Adrenal gland (tissue), 12 donors: ENCODE measurements around the gene SHC4. TPM values are rescaled to one million over a fixed set of nuclear protein-coding genes. Genes with fewer than 3 reads are reported as not detected.
A peak's percentile ranks its signal among the peaks of the same experiment; 100 is the strongest.

Source experiments
- DNase-seq, 7 donors: peaks; one replicate each; pipeline ENCODE4 v3.0.0-alpha.2; 2019 to 2020
- H3K27ac ChIP-seq, 5 donors: fragments of 200-600 bp; sonication (generic) in 4 of 5; 1 replicate in 3 of 5; 2 replicates in 2 of 5; pipeline versions ENCODE4 v1.5.1 to v1.8.0; 2016 to 2020; ENCODE audit warnings: mild to moderate bottlenecking in 1 of 5
- H3K27me3 ChIP-seq: fragments of 200-600 bp; 2 replicates; pipeline ENCODE4 v1.8.0; 2021
- H3K36me3 ChIP-seq, 2 donors: fragments of 200-600 bp; replicated peaks in 1 of 2; 1 replicate in 1 of 2; 2 replicates in 1 of 2; pipeline versions ENCODE4 v1.5.1 to v1.8.0; 2018 to 2022
- H3K4me1 ChIP-seq, 2 donors: fragments of 200-600 bp; replicated peaks in 1 of 2; 1 replicate in 1 of 2; 2 replicates in 1 of 2; pipeline versions ENCODE4 v1.5.1 to v1.8.0; 2018 to 2021
- H3K4me3 ChIP-seq, 4 donors: fragments of 200-600 bp; sonication (generic) in 3 of 4; one replicate each; pipeline ENCODE4 v1.5.1; 2016 to 2018
- H3K9me3 ChIP-seq, 3 donors: fragments of 200-600 bp; sonication (generic) in 1 of 3; replicated peaks in 1 of 3; 1 replicate in 2 of 3; 2 replicates in 1 of 3; pipeline versions ENCODE4 v1.5.1 to v1.8.0; 2016 to 2021
- POLR2A ChIP-seq, 2 donors: fragments of 450-650 bp; IDR thresholded peaks; one replicate each; pipeline ENCODE4 v1.6.1; 2017; ENCODE audit warnings: antibody characterized with exemption in 2 of 2, mild to moderate bottlenecking in 2 of 2, moderate library complexity in 1 of 2
- WGBS, 4 donors: extraction: QIAGEN DNeasy Blood & Tissue Kit in 2 of 4; methylation state at CpG; one replicate each; pipeline versions ENCODE4 v1.1.5 to v1.1.7; 2013 to 2017; 5-methylcytosine and 5-hydroxymethylcytosine counted together
- intact Hi-C, 2 donors: fragments of 100-400 bp; cut with DNase I; formaldehyde crosslinking; loops; one replicate each; pipeline versions ENCODE4 v1.14.1 to v1.15.0; 2022 to 2023
- polyA plus RNA-seq, 3 donors: library from polyadenylated mRNA; stranded (reverse); fragments of 200-250 nt in 2 of 3; fragments of 350-450 nt in 1 of 3; fragmentation: Illumina TruSeq in 1 of 3; extraction: RNeasy Lipid Tissue Mini Kit (QIAGEN cat#74804) in 1 of 3; gene quantifications; one replicate each; pipeline ENCODE4 v1.2.3, GENCODE V29; 2013 to 2014
- total RNA-seq, 9 donors: library from RNA; depleted of rRNA in 4 of 9; stranded (reverse); fragments of >200 nt in 4 of 9; fragments of 120-200 nt in 1 of 9; fragmentation: NEBNext Ultra II Directional in 1 of 9; extraction: Animal tissue kit (Norgen Biotek cat#: 25700) in 1 of 9; gene quantifications; one replicate each; pipeline versions ENCODE4 v1.1.0 to v1.2.4, GENCODE V29; 2013 to 2023
- TF ChIP-seq, protein P1 (sequence below), 6 experiments: fragments of 450-650 bp in 4 of 6; fragments of 200-600 bp in 2 of 6; sonication (generic) in 1 of 6; IDR thresholded peaks; 1 replicate in 5 of 6; 2 replicates in 1 of 6; pipeline versions ENCODE4 v1.5.1 to v1.8.0; 2016 to 2021; ENCODE audit warnings: antibody characterized with exemption in 6 of 6, mild to moderate bottlenecking in 2 of 6, moderate library complexity in 1 of 6
- donor health status: healthy with polysubstance abuse.
- donor health status: Bipolar disorder and iron deficiency.
- donor health status: DM: yes; HTN: yes; CAD: no.
- donor health status: DM: no; HTN: no; CAD: no.
- donor health status: DM: no; HTN: no; CAD: no.
- donor health status: DM: yes; HTN: yes; CAD: no.

Gene SHC4
- total and polyA plus RNA-seq, 12 donors = 0.40 to 1.8 (median 0.99) TPM

DNA sequence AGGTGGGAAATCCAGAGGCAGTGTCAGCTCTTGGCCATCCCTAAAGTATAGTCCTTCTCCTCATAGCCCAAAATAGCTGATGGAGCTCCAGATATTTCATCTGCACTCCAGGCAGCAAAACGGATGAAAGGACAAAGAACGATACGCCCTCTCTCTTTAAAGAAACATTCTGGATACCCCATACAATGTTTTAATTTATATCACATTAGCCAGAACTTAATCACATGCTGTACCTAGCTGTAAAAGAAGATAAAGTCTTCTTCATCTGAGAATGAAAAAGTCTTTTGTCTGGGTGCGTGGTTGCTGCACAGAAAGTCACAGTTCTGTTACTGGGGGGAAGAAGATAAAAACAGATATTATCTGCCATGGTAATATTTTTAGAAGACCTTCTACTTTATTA, 4.3 kb upstream of the SHC4 start:
- WGBS, 4 donors = 79 to 88% (median 80%) methylated on average over 4 of the region's 4 CpGs

DNA sequence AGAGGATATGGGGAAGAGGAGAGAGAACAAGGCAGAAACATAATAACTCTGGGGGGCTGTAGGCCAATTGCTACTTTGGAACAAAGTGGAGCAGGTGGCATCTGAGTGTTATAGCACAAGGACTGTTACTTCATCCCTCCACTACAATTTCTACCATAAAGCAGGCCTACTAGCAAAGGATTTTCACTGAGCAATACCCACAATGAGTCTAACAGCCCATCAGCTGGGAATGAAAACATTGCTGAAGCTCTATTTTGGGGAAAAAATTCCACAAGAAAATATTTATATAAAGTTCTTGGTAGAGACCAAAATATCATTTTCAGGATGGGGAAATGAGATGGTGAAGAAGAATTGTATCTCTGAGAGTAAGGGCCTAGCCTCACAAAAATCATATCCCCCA, 3.6 kb upstream of the SHC4 start:
- TF ChIP-seq, protein P1, sequence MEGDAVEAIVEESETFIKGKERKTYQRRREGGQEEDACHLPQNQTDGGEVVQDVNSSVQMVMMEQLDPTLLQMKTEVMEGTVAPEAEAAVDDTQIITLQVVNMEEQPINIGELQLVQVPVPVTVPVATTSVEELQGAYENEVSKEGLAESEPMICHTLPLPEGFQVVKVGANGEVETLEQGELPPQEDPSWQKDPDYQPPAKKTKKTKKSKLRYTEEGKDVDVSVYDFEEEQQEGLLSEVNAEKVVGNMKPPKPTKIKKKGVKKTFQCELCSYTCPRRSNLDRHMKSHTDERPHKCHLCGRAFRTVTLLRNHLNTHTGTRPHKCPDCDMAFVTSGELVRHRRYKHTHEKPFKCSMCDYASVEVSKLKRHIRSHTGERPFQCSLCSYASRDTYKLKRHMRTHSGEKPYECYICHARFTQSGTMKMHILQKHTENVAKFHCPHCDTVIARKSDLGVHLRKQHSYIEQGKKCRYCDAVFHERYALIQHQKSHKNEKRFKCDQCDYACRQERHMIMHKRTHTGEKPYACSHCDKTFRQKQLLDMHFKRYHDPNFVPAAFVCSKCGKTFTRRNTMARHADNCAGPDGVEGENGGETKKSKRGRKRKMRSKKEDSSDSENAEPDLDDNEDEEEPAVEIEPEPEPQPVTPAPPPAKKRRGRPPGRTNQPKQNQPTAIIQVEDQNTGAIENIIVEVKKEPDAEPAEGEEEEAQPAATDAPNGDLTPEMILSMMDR (IDR thresholded peaks at IDR 0.05) = no peak
- no peak for TF ChIP-seq POLR2A (IDR thresholded peaks at IDR 0.05)
- peaks cover 8 to 12% of the 10 kb centered on the region in 2 donors for H3K4me1 ChIP-seq
- no peak overlapping the region for H3K4me3 ChIP-seq
- no peaks in the 10 kb centered on the region for H3K9me3 ChIP-seq
- no peak overlapping the region for H3K27ac ChIP-seq
- no peak for DNase-seq
- H3K36me3 ChIP-seq = no peaks in the 10 kb centered on the region
- intact Hi-C loops = loop anchor here in 1 of 2 donors (10.0 kb wide), 1 partner anchor 103 kb away; no protein-coding TSS in a partner anchor
- no peaks in the 10 kb centered on the region for H3K27me3 ChIP-seq

More for the DNA sequence above, 4.3 kb upstream of the SHC4 start:
- no peaks in the 10 kb centered on the region for H3K27me3 ChIP-seq
- no peak overlapping the region for H3K4me3 ChIP-seq
- intact Hi-C loops = loop anchor here in 1 of 2 donors (10.0 kb wide), 1 partner anchor 103 kb away; no protein-coding TSS in a partner anchor
- H3K4me1 ChIP-seq = peaks cover 8 to 12% of the 10 kb centered on the region in 2 donors
- H3K9me3 ChIP-seq = no peaks in the 10 kb centered on the region
- no peak overlapping the region for H3K27ac ChIP-seq
- TF ChIP-seq, protein P1 (IDR thresholded peaks at IDR 0.05) = no peak
- TF ChIP-seq POLR2A (IDR thresholded peaks at IDR 0.05) = no peak
- DNase-seq = no peak
- H3K36me3 ChIP-seq = no peaks in the 10 kb centered on the region

DNA sequence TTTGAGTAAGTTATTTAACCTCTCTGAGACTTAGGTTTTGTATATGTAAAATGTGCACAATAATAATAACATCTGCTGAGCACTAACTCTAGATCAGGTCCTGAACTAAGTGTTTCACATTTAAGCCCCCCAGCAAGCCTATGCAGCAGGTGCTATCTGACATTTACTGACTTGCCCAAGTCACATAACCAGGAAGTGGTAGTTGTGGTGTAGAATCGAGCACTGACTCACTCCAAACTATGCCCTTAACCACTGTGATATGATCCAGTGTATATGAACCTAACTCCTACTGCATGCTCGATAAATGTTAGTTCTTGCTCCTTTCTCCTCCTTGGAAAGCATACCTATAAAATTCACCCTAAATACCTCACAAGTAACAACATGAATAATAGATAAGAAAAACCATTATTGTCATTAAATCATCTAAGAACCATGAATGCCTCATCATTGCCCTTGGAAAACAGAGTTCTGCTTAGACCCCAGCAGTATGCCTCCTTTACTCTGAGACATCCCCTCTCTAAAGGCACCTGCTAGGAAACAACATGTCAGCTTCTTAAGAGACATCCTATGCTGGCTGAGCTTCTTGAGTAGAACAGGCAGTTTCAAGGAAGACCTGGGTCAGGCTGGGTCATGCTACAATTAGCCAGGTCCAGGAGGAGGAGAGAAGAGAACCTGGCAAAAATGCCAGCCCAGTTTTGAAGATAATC, 3.0 kb upstream of the SHC4 start:
- Histone ChIP-seq H3K27ac (no peak overlapping the region), H3K27me3 (no peaks in the 10 kb centered on the region), H3K36me3 (no peaks in the 10 kb centered on the region), H3K9me3 (no peaks in the 10 kb centered on the region), H3K4me1 (peaks cover 8 to 12% of the 10 kb centered on the region in 2 donors), H3K4me3 (no peak overlapping the region)
- intact Hi-C loops = loop anchor here in 1 of 2 donors (10.0 kb wide), 1 partner anchor 102 kb away; no protein-coding TSS in a partner anchor
- DNase-seq = no peak
- TF ChIP-seq POLR2A (IDR thresholded peaks at IDR 0.05) = no peak
- TF ChIP-seq, protein P1 (IDR thresholded peaks at IDR 0.05) = no peak
- 59 to 67% (median 64%) methylated on average over 2 of the region's 2 CpGs for WGBS, 4 donors

DNA sequence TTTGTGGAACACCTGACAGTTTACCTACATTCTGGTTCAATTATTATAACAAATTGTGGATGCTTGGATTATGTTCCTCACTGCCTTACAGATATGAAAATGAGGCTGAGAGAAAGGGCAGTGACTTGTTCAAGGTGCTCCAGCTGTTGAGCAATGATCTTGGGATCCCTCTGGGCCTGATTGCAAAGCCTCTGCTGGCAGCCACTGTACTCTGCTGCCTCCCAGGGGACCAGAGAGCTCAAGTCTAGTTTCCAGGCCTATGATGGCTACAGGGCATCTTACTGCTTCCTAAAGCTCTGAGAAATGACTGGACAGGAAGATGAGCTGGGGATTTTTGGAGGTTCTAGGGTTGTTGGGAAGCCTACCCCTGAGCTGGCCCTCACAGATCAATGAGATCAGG, 2.3 kb upstream of the SHC4 start:
- Histone ChIP-seq H3K9me3 (no peaks in the 10 kb centered on the region), H3K27ac (no peak overlapping the region), H3K4me1 (peaks cover 8 to 12% of the 10 kb centered on the region in 2 donors), H3K27me3 (no peaks in the 10 kb centered on the region), H3K36me3 (no peaks in the 10 kb centered on the region), H3K4me3 (no peak overlapping the region)
- intact Hi-C loops = loop anchor here in 1 of 2 donors (10.0 kb wide), 1 partner anchor 101 kb away; no protein-coding TSS in a partner anchor
- TF ChIP-seq, protein P1 (IDR thresholded peaks at IDR 0.05) = peak in 1 of 6 experiments; percentile 11
- no peak for TF ChIP-seq POLR2A (IDR thresholded peaks at IDR 0.05)
- DNase-seq = no peak
